Keratinocyte (primary cell): ENCODE results near the gene ERCC3. TPM values are rescaled to one million over a fixed set of nuclear protein-coding genes. Genes with fewer than 3 reads are reported as not detected.

ENCODE experiments used
- DNase-seq: peaks from one replicate; pipeline ENCODE4 v3.0.0-alpha.2; 2011; ENCODE audit warnings: low read depth, missing footprints, low spot score
- FAIRE-seq: peaks from 2 replicates; lab custom pipeline; 2011; peaks lifted over from hg19 to GRCh38; lab: Jason Lieb, UNC
- H2AFZ ChIP-seq: 2 replicates; pipeline ENCODE4 v1.6.0; 2012; ENCODE audit warnings: low read length, control low read depth, inconsistent platforms; ENCODE audit not compliant: control insufficient read depth
- H3K27ac ChIP-seq: 2 replicates; pipeline ENCODE4 v1.5.1; 2011; ENCODE audit warnings: low read length; ENCODE audit not compliant: control insufficient read depth, insufficient read depth
- H3K27me3 ChIP-seq: 3 replicates; pipeline ENCODE4 v1.6.0; 2011; ENCODE audit warnings: low read length; ENCODE audit not compliant: control insufficient read depth, insufficient read depth; ENCODE audit errors: extremely low read depth
- H3K36me3 ChIP-seq, 2 experiments: 2 replicates in 1 of 2; 3 replicates in 1 of 2; pipeline ENCODE4 v1.5.1; 2011; ENCODE audit warnings: low read length in 2 of 2, mild to moderate bottlenecking in 1 of 2; ENCODE audit not compliant: control insufficient read depth in 2 of 2, insufficient read depth in 2 of 2; ENCODE audit errors: extremely low read depth in 1 of 2
- H3K4me1 ChIP-seq: 3 replicates; pipeline ENCODE4 v1.5.1; 2011; ENCODE audit warnings: low read length; ENCODE audit not compliant: control insufficient read depth, insufficient read depth; ENCODE audit errors: extremely low read depth
- H3K4me2 ChIP-seq: 3 replicates; pipeline ENCODE4 v1.6.0; 2011; ENCODE audit warnings: low read depth, low read length; ENCODE audit not compliant: control insufficient read depth, insufficient read depth; ENCODE audit errors: extremely low read depth
- H3K4me3 ChIP-seq, 3 experiments: fragments of 200-600 bp in 1 of 3; sonication (generic) in 1 of 3; 2 replicates in 2 of 3; 3 replicates in 1 of 3; pipeline ENCODE4 v1.5.1; 2011 to 2016; ENCODE audit warnings: low read length in 3 of 3, mild to moderate bottlenecking in 3 of 3, control low read depth in 2 of 3, inconsistent platforms in 1 of 3, low read depth in 1 of 3, mixed read lengths in 1 of 3, mixed run types in 1 of 3, moderate library complexity in 1 of 3; ENCODE audit not compliant: control insufficient read depth in 2 of 3, insufficient read depth in 2 of 3; ENCODE audit errors: extremely low read depth in 1 of 3
- H3K79me2 ChIP-seq: 2 replicates; pipeline ENCODE4 v1.6.0; 2012; ENCODE audit warnings: low read length; ENCODE audit not compliant: control insufficient read depth, insufficient read depth
- H3K9ac ChIP-seq: 3 replicates; pipeline ENCODE4 v1.6.0; 2011; ENCODE audit warnings: low read length; ENCODE audit not compliant: control insufficient read depth, insufficient read depth; ENCODE audit errors: extremely low read depth
- H3K9me1 ChIP-seq: 3 replicates; pipeline ENCODE4 v1.6.0; 2011; ENCODE audit warnings: low read length; ENCODE audit not compliant: control insufficient read depth, insufficient read depth; ENCODE audit errors: extremely low read depth
- H3K9me3 ChIP-seq: 2 replicates; pipeline ENCODE4 v1.5.1; 2012; ENCODE audit warnings: low read depth, low read length; ENCODE audit not compliant: control insufficient read depth
- H4K20me1 ChIP-seq: 3 replicates; pipeline ENCODE4 v1.6.0; 2011; ENCODE audit warnings: low read length; ENCODE audit not compliant: control insufficient read depth, insufficient read depth; ENCODE audit errors: extremely low read depth
- EZH2 ChIP-seq: IDR thresholded peaks from one replicate; pipeline ENCODE4 v1.6.1; 2012; ENCODE audit warnings: inconsistent platforms, mild to moderate bottlenecking, low read length, moderate library complexity
- dilution Hi-C: fragments of 300-500 bp; cut with MboI; formaldehyde crosslinking; loops from one replicate; pipeline ENCODE4 v1.7.0; 2020; ENCODE audit warnings: low sequenced_read_pairs; ENCODE audit not compliant: extremely low pct_ligation_motif_present
- polyA plus RNA-seq, 5 experiments: library from polyadenylated mRNA; depleted of rRNA in 3 of 5; stranded (reverse) in 3 of 5; stranded (forward) in 1 of 5; unstranded in 1 of 5; fragments of >200 nt; gene quantifications; 1 replicate in 1 of 5; 2 replicates in 3 of 5; 3 replicates in 1 of 5; pipeline versions ENCODE4 v1.2.1 to v1.2.3, GENCODE V29; 2011 to 2012; ENCODE audit warnings: missing spikeins in 2 of 5, low read depth in 1 of 5, low replicate concordance in 1 of 5
- TF ChIP-seq, protein P1 (sequence below), 3 experiments: IDR thresholded peaks in 1 of 3; conservative IDR thresholded peaks in 1 of 3; optimal IDR thresholded peaks in 1 of 3; 2 replicates in 2 of 3; 3 replicates in 1 of 3; pipeline versions ENCODE3 to v1.5.1; 2011; ENCODE audit warnings: low read length in 3 of 3, mild to moderate bottlenecking in 3 of 3, moderate library complexity in 2 of 3, control low read depth in 1 of 3, inconsistent platforms in 1 of 3; ENCODE audit not compliant: insufficient read depth in 2 of 3; ENCODE audit errors: extremely low read depth in 1 of 3

The ERCC3 gene
- polyA plus RNA-seq, 1 donor (not counting 4 experiments of a cell fraction or from before 2014, with no cell fraction given) = 40.6 TPM

- no peaks in the 10 kb centered on the region for H3K4me1 ChIP-seq
- H3K27me3 ChIP-seq = no peaks in the 10 kb centered on the region
- TF ChIP-seq EZH2 = no peak
- TF ChIP-seq, protein P1, sequence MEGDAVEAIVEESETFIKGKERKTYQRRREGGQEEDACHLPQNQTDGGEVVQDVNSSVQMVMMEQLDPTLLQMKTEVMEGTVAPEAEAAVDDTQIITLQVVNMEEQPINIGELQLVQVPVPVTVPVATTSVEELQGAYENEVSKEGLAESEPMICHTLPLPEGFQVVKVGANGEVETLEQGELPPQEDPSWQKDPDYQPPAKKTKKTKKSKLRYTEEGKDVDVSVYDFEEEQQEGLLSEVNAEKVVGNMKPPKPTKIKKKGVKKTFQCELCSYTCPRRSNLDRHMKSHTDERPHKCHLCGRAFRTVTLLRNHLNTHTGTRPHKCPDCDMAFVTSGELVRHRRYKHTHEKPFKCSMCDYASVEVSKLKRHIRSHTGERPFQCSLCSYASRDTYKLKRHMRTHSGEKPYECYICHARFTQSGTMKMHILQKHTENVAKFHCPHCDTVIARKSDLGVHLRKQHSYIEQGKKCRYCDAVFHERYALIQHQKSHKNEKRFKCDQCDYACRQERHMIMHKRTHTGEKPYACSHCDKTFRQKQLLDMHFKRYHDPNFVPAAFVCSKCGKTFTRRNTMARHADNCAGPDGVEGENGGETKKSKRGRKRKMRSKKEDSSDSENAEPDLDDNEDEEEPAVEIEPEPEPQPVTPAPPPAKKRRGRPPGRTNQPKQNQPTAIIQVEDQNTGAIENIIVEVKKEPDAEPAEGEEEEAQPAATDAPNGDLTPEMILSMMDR (optimal IDR thresholded peaks at IDR 0.05 in 1 of 3, IDR thresholded peaks at IDR 0.05 in 1 of 3, conservative IDR thresholded peaks at IDR 0.05 in 1 of 3; ENCODE audit: extremely low read depth in 1 of 3, insufficient read depth in 2 of 3, low read length in 3 of 3) = no peak
- dilution Hi-C loops = no loop called here
- H4K20me1 ChIP-seq = no peaks in the 10 kb centered on the region
- H3K27ac ChIP-seq = no peak overlapping the region
- FAIRE-seq (no peak), DNase-seq (no peak)
- H2AFZ ChIP-seq = no peak overlapping the region
- H3K36me3 ChIP-seq = peaks cover 3 to 14% of the 10 kb centered on the region in 2 experiments
- no peak overlapping the region for H3K4me2 ChIP-seq
- no peaks in the 10 kb centered on the region for H3K9me1 ChIP-seq
- H3K9ac ChIP-seq = no peak overlapping the region
- H3K79me2 ChIP-seq = no peaks in the 10 kb centered on the region
- H3K4me3 ChIP-seq = no peak overlapping the region
- no peaks in the 10 kb centered on the region for H3K9me3 ChIP-seq
Measured at GRCh38 chr2:127320586-127321275, 26.8 kb upstream of the ERCC3 start.

DNA sequence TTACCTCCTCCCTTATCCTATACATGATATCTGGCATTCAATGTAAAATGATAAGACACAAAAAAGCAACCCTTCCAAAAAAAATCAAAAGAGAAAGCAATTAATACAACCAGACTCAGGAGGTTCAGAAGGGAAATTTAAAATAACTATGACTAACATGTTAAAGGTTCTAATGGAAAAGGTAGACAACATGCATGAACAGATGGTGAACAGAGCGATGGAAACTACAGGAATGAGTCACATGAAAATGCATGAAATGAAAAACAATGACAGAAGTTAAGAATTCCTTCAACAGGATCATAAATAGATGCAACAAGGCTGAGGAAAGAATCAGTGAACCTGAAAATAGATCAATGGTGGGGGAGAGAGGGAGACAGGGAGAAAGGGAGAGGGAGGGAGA lies 26.1 kb upstream of the ERCC3 start:
- H3K9me3 ChIP-seq = no peaks in the 10 kb centered on the region
- H3K79me2 ChIP-seq = no peaks in the 10 kb centered on the region
- no peak overlapping the region for H3K27ac ChIP-seq
- TF ChIP-seq, protein P1 (optimal IDR thresholded peaks at IDR 0.05 in 1 of 3, IDR thresholded peaks at IDR 0.05 in 1 of 3, conservative IDR thresholded peaks at IDR 0.05 in 1 of 3; ENCODE audit: extremely low read depth in 1 of 3, insufficient read depth in 2 of 3, low read length in 3 of 3) = no peak
- TF ChIP-seq EZH2 = no peak
- H4K20me1 ChIP-seq = no peaks in the 10 kb centered on the region
- no peaks in the 10 kb centered on the region for H3K9me1 ChIP-seq
- FAIRE-seq = no peak
- no peaks in the 10 kb centered on the region for H3K4me1 ChIP-seq
- no peak overlapping the region for H3K9ac ChIP-seq
- no peak for DNase-seq
- no peak overlapping the region for H3K4me2 ChIP-seq
- no peaks in the 10 kb centered on the region for H3K27me3 ChIP-seq
- peaks cover 3 to 11% of the 10 kb centered on the region in 2 experiments for H3K36me3 ChIP-seq
- H3K4me3 ChIP-seq = no peak overlapping the region
- H2AFZ ChIP-seq = no peak overlapping the region
- dilution Hi-C loops = no loop called here
